HepG2 (cell line): Measurements from ENCODE around the gene RERE. TPM values are rescaled to one million over a fixed set of nuclear protein-coding genes. Genes with fewer than 3 reads are reported as not detected.

Experiments used
- ATAC-seq: fragments of 200-7000 bp; cut with Tn5 transposase; 3 replicates; pipeline ENCODE4 v1.9.1; 2020; ENCODE audit warnings: mild to moderate bottlenecking, moderate library complexity
- BruUV-seq: library from RNA; stranded (reverse); fragments of 400-500 nt; replicated peaks from 2 replicates; lab custom pipeline; 2021; lab: Mats Ljungman, UMichigan
- CTCF ChIA-PET: fragments of 300-600 bp; formaldehyde crosslinking; extraction: SDS; loops from one replicate; lab custom pipeline; 2021; ENCODE audit warnings: low total read pairs, inconsistent platforms, low intra/inter-chr PET ratio; lab: Yijun Ruan, JAX
- POLR2A ChIA-PET: fragments of 350-600 bp; sonication (Branson Sonifier 250); formaldehyde crosslinking; loops from one replicate; lab custom pipeline; 2020; ENCODE audit warnings: antibody characterized with exemption, inconsistent platforms; lab: Yijun Ruan, JAX
- DNase-seq: peaks from one replicate; pipeline ENCODE4 v3.0.0-alpha.2; 2015; ENCODE audit warnings: low spot score
- FAIRE-seq: peaks from 3 replicates; lab custom pipeline; 2011; peaks lifted over from hg19 to GRCh38; lab: Jason Lieb, UNC
- H2AFZ ChIP-seq: one replicate; pipeline ENCODE4 v1.6.1; 2011; ENCODE audit warnings: low read length, inconsistent platforms
- H3K27ac ChIP-seq: fragments of 300-600 bp; 3 replicates; pipeline ENCODE4 v1.8.0; 2011; ENCODE audit warnings: mixed run types, mild to moderate bottlenecking, mixed read lengths, low read length, inconsistent platforms; ENCODE audit not compliant: insufficient read depth; ENCODE audit errors: extremely low read length
- H3K27me3 ChIP-seq, 2 experiments: fragments of 200-600 bp in 1 of 2; 2 replicates in 1 of 2; 3 replicates in 1 of 2; pipeline versions ENCODE4 v1.6.0 to v1.8.0; 2011; ENCODE audit warnings: low read length in 2 of 2, mild to moderate bottlenecking in 2 of 2, moderate library complexity in 2 of 2, inconsistent platforms in 1 of 2; ENCODE audit not compliant: insufficient read depth in 2 of 2, control insufficient read depth in 1 of 2
- H3K36me3 ChIP-seq, 2 experiments: fragments of 200-600 bp in 1 of 2; replicated peaks in 1 of 2; 2 replicates in 1 of 2; 3 replicates in 1 of 2; pipeline versions ENCODE4 v1.5.1 to v1.8.0; 2011; ENCODE audit warnings: low read length in 2 of 2, inconsistent platforms in 1 of 2; ENCODE audit not compliant: insufficient read depth in 2 of 2, control insufficient read depth in 1 of 2
- H3K4me1 ChIP-seq: 2 replicates; pipeline ENCODE4 v1.5.1; 2012; ENCODE audit warnings: low read length, inconsistent platforms; ENCODE audit not compliant: insufficient read depth
- H3K4me2 ChIP-seq: 2 replicates; pipeline ENCODE4 v1.6.0; 2011; ENCODE audit warnings: low read depth, low read length, inconsistent platforms
- H3K4me3 ChIP-seq, 3 experiments: fragments of 200-600 bp in 1 of 3; sonication (generic), shearing (Covaris generic) in 1 of 3; replicated peaks in 1 of 3; 2 replicates each; pipeline ENCODE4 v1.5.1; 2011 to 2016; ENCODE audit warnings: low read length in 3 of 3, inconsistent platforms in 2 of 3, low read depth in 2 of 3, mild to moderate bottlenecking in 2 of 3, control low read depth in 1 of 3, mixed read lengths in 1 of 3; ENCODE audit not compliant: insufficient read depth in 1 of 3
- H3K79me2 ChIP-seq: one replicate; pipeline ENCODE4 v1.6.1; 2011; ENCODE audit warnings: low read length, inconsistent platforms; ENCODE audit not compliant: insufficient read depth
- H3K9ac ChIP-seq: 2 replicates; pipeline ENCODE4 v1.6.0; 2011; ENCODE audit warnings: mild to moderate bottlenecking, low read depth, low read length, inconsistent platforms; ENCODE audit not compliant: insufficient read depth
- H3K9me3 ChIP-seq: 2 replicates; pipeline ENCODE4 v1.5.1; 2012; ENCODE audit warnings: mild to moderate bottlenecking, low read length
- H4K20me1 ChIP-seq: 2 replicates; pipeline ENCODE4 v1.6.0; 2011; ENCODE audit warnings: inconsistent platforms, mild to moderate bottlenecking, low read length, moderate library complexity; ENCODE audit not compliant: insufficient read depth
- FOSL1 ChIP-seq: sonication (generic); formaldehyde crosslinking; IDR thresholded peaks from 2 replicates; pipeline ENCODE4 v1.9.0; 2021; ENCODE audit warnings: missing genetic modification reagents, borderline replicate concordance
- HNF4G ChIP-seq, 2 experiments: sonication (generic) in 1 of 2; formaldehyde crosslinking in 1 of 2; IDR thresholded peaks; 2 replicates each; pipeline versions ENCODE4 v1.4.0 to v1.6.1; 2011 to 2020; ENCODE audit warnings: borderline replicate concordance in 2 of 2, low read depth in 2 of 2, mild to moderate bottlenecking in 2 of 2, low read length in 1 of 2, missing genetic modification reagents in 1 of 2, moderate library complexity in 1 of 2
- NFE2L2 ChIP-seq: fragments of 150-350 bp; IDR thresholded peaks from 2 replicates; pipeline ENCODE4 v1.6.1; 2014; ENCODE audit warnings: low read length
- SMC3 ChIP-seq: IDR thresholded peaks from 2 replicates; pipeline ENCODE4 v1.6.1; 2011; ENCODE audit warnings: low read length, improper control_type of control experiment
- STAG1 ChIP-seq: sonication (generic); formaldehyde crosslinking; IDR thresholded peaks from 2 replicates; pipeline ENCODE4 v1.4.0; 2020; ENCODE audit warnings: missing genetic modification reagents
- ZFP62 ChIP-seq: sonication (generic); formaldehyde crosslinking; IDR thresholded peaks from 2 replicates; pipeline ENCODE4 v1.4.0; 2020; ENCODE audit warnings: missing genetic modification reagents
- ZNF17 ChIP-seq: sonication (generic); formaldehyde crosslinking; IDR thresholded peaks from 2 replicates; pipeline ENCODE4 v1.5.0; 2020; ENCODE audit warnings: mild to moderate bottlenecking, missing genetic modification reagents
- WGBS: methylation state at CpG from one replicate; pipeline ENCODE4 v1.1.6; 2017; ENCODE audit warnings: low lambda C conversion rate; 5-methylcytosine and 5-hydroxymethylcytosine counted together
- in situ Hi-C: cut with HindIII; loops from 2 replicates; pipeline ENCODE4 v1.10.0; 2017; ENCODE audit warnings: low pct_unique_long_range_greater_than_20kb; ENCODE audit not compliant: extremely low pct_ligation_motif_present
- intact Hi-C: fragments of 100-400 bp; cut with micrococcal nuclease; formaldehyde crosslinking; loops from one replicate; pipeline ENCODE4 v1.10.0; 2022; ENCODE audit not compliant: unreplicated experiment
- polyA plus RNA-seq, 8 experiments: library from polyadenylated mRNA; depleted of rRNA in 3 of 8; stranded (reverse) in 7 of 8; unstranded in 1 of 8; fragments of >200 nt; fragmentation: Illumina TruSeq in 4 of 8; extraction: Trizol in 4 of 8; gene quantifications; 2 replicates each; pipeline versions ENCODE4 v1.2.1 to v1.2.3, GENCODE V29; 2011 to 2016; ENCODE audit warnings: low read depth in 4 of 8, missing spikeins in 1 of 8, mixed read lengths in 1 of 8; ENCODE audit not compliant: insufficient read depth in 1 of 8
- total RNA-seq, 5 experiments: library from RNA; depleted of rRNA; stranded (reverse); fragments of >200 nt; fragmentation: Illumina TruSeq; extraction: Trizol; gene quantifications; 2 replicates each; pipeline ENCODE4 v1.2.3, GENCODE V29; 2016; ENCODE audit warnings: low read depth in 1 of 5
- TF ChIP-seq, protein P1 (sequence below): sonication (generic); formaldehyde crosslinking; IDR thresholded peaks from 2 replicates; pipeline ENCODE4 v1.5.0; 2020; ENCODE audit warnings: mild to moderate bottlenecking, missing genetic modification reagents, moderate library complexity
- TF ChIP-seq, protein P2 (sequence below): sonication (generic); formaldehyde crosslinking; IDR thresholded peaks from 2 replicates; pipeline ENCODE4 v1.8.0; 2022; ENCODE audit warnings: missing genetic modification reagents, mild to moderate bottlenecking, inconsistent platforms, borderline replicate concordance
- TF ChIP-seq, protein P3 (sequence below): IDR thresholded peaks from 2 replicates; pipeline ENCODE4 v1.6.1; 2012; ENCODE audit warnings: low read length, improper control_type of control experiment

The RERE gene
- total and polyA plus RNA-seq, 2 of the 13 experiments (the other 11 are each of a cell fraction or from before 2014, with no cell fraction given), result 18.3 to 21.9 TPM

DNA sequence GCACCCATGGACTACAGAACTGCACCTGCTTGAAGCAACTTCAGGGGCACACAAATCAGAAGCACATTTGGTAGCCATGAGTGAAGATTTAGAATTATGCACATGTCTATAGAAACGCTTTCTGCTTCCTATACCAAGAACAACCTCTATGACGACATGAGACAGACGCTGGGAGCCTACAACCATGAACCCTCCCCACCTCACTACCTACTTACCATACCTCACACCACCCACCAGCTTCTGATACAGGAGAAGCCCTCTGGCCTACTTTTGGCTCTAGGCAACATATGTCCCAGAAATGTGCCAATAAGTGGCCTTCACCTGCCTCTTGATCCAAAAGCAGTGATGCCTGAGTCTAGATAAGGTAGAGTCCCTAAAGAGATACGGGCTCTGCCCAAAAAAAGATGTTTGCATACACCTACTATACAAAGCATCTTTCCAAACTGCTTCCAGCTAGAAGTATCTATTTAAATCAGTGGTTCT, 441.0 kb downstream of the RERE start (continued):
- no peak for TF ChIP-seq NFE2L2
- no peak for TF ChIP-seq ZFP62

DNA sequence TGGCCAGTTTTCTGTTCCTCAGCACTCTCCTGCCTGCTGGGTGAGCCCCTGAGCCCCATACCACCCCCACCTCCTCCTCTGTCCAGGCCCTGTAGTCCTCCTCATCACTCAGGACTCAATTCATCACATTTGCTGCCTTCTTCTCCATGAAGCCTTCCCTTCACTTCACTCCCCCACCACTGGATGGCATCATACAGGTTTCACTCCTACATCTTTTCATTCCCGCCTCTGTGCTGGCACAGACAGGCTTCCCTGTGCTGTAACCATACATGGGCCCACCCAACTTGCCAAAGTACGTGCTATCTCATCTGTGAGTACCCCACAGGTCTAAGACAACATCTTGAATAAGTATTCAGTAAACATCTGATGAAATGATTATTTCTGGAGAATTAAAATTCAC, 442.6 kb downstream of the RERE start:
- WGBS, result 95% methylated on average over 2 of the region's 2 CpGs
- Histone ChIP-seq H4K20me1 (peaks cover 66% of the 10 kb centered on the region), H2AFZ (no peak overlapping the region), H3K4me3 (no peak overlapping the region), H3K9me3 (no peaks in the 10 kb centered on the region), H3K27me3 (no peaks in the 10 kb centered on the region), H3K4me1 (peaks cover 36% of the 10 kb centered on the region), H3K27ac (no peak overlapping the region), H3K79me2 (peaks cover 39% of the 10 kb centered on the region), H3K9ac (no peak overlapping the region), H3K4me2 (no peak overlapping the region), H3K36me3 (peaks cover 26 to 52% of the 10 kb centered on the region in 2 experiments)
- intact Hi-C loops (loop anchor here (5.0 to 10.0 kb wide), 2 partner anchors 47 to 330 kb away; no protein-coding TSS in a partner anchor), in situ Hi-C loops (no loop called here)
- CTCF ChIA-PET, result no interaction called here
- DNase-seq (peak; percentile 49), ATAC-seq (peak; percentile 55), FAIRE-seq (peak; percentile 64)
- POLR2A ChIA-PET, result no interaction called here
- TF ChIP-seq, protein P1, sequence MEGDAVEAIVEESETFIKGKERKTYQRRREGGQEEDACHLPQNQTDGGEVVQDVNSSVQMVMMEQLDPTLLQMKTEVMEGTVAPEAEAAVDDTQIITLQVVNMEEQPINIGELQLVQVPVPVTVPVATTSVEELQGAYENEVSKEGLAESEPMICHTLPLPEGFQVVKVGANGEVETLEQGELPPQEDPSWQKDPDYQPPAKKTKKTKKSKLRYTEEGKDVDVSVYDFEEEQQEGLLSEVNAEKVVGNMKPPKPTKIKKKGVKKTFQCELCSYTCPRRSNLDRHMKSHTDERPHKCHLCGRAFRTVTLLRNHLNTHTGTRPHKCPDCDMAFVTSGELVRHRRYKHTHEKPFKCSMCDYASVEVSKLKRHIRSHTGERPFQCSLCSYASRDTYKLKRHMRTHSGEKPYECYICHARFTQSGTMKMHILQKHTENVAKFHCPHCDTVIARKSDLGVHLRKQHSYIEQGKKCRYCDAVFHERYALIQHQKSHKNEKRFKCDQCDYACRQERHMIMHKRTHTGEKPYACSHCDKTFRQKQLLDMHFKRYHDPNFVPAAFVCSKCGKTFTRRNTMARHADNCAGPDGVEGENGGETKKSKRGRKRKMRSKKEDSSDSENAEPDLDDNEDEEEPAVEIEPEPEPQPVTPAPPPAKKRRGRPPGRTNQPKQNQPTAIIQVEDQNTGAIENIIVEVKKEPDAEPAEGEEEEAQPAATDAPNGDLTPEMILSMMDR, result peak; percentile 55
- TF ChIP-seq HNF4G (IDR thresholded peaks at IDR 0.05; ENCODE audit: borderline replicate concordance, low read depth, low read length) (no peak), HNF4G (CRISPR knock-in tag; IDR thresholded peaks at IDR 0.05; ENCODE audit: borderline replicate concordance, low read depth) (no peak), FOSL1 (CRISPR knock-in tag) (no peak), STAG1 (CRISPR knock-in tag) (peak; percentile 58), SMC3 (peak; percentile 3; the same call in 1 of the 2 replicates), ZNF17 (CRISPR knock-in tag) (no peak)
- TF ChIP-seq, protein P2, sequence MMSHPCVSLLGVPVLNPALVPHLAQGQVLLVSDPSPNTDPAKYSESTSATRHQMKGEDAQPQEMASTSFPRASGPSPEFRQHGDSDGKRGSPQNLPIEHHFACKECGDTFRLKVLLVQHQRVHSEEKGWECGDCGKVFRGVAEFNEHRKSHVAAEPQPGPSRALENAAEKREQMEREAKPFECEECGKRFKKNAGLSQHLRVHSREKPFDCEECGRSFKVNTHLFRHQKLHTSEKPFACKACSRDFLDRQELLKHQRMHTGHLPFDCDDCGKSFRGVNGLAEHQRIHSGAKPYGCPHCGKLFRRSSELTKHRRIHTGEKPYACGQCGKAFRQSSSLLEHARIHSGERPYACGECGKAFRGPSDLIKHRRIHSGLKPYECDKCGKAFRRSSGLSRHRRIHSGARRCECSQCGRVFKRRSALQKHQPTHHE (CRISPR knock-in tag), result no peak
- TF ChIP-seq, protein P3, sequence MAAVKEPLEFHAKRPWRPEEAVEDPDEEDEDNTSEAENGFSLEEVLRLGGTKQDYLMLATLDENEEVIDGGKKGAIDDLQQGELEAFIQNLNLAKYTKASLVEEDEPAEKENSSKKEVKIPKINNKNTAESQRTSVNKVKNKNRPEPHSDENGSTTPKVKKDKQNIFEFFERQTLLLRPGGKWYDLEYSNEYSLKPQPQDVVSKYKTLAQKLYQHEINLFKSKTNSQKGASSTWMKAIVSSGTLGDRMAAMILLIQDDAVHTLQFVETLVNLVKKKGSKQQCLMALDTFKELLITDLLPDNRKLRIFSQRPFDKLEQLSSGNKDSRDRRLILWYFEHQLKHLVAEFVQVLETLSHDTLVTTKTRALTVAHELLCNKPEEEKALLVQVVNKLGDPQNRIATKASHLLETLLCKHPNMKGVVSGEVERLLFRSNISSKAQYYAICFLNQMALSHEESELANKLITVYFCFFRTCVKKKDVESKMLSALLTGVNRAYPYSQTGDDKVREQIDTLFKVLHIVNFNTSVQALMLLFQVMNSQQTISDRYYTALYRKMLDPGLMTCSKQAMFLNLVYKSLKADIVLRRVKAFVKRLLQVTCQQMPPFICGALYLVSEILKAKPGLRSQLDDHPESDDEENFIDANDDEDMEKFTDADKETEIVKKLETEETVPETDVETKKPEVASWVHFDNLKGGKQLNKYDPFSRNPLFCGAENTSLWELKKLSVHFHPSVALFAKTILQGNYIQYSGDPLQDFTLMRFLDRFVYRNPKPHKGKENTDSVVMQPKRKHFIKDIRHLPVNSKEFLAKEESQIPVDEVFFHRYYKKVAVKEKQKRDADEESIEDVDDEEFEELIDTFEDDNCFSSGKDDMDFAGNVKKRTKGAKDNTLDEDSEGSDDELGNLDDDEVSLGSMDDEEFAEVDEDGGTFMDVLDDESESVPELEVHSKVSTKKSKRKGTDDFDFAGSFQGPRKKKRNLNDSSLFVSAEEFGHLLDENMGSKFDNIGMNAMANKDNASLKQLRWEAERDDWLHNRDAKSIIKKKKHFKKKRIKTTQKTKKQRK, result no peak
- BruUV-seq, result no TSS peak
